SK-N-SH (cell line): ENCODE measurements around the gene GUCY1A2. TPM values are rescaled to one million over a fixed set of nuclear protein-coding genes. Genes with fewer than 3 reads are reported as not detected.

Source experiments
- CTCF ChIA-PET: fragments of 300-600, 350-600 bp; formaldehyde crosslinking; extraction: SDS; loops from one replicate; lab custom pipeline; 2021; lab: Yijun Ruan, JAX
- POLR2A ChIA-PET: fragments of 350-600 bp; sonication (Branson Sonifier 250); formaldehyde crosslinking; extraction: SDS; loops from one replicate; lab custom pipeline; 2020; ENCODE audit warnings: antibody characterized with exemption, inconsistent platforms; lab: Yijun Ruan, JAX
- DNase-seq: peaks from one replicate; pipeline ENCODE4 v3.0.0; 2012
- H2AFZ ChIP-seq: fragments of 200-600 bp; sonication (generic); 2 replicates; pipeline ENCODE4 v1.8.1; 2016; ENCODE audit warnings: antibody characterized with exemption, mild to moderate bottlenecking, low read depth
- H3F3A ChIP-seq: fragments of 200-600 bp; sonication (generic); replicated peaks from 2 replicates; pipeline ENCODE3; 2016; ENCODE audit warnings: antibody characterized with exemption, mild to moderate bottlenecking; ENCODE audit not compliant: insufficient read depth
- H3K27ac ChIP-seq, 2 experiments: fragments of 200-500 bp in 1 of 2; fragments of 200-600 bp in 1 of 2; sonication (Bioruptor generic) in 1 of 2; sonication (generic), shearing (Covaris generic) in 1 of 2; 2 replicates each; pipeline versions ENCODE4 v1.5.1 to v1.6.1; 2014 to 2016; ENCODE audit warnings: low read depth in 2 of 2, inconsistent platforms in 1 of 2, low read length in 1 of 2, mild to moderate bottlenecking in 1 of 2, mixed read lengths in 1 of 2
- H3K27me3 ChIP-seq: fragments of 200-600 bp; sonication (generic), shearing (Covaris generic); 2 replicates; pipeline ENCODE4 v1.6.1; 2016; ENCODE audit warnings: mixed run types; ENCODE audit not compliant: insufficient read depth
- H3K36me3 ChIP-seq, 2 experiments: fragments of 200-500 bp in 1 of 2; fragments of 200-600 bp in 1 of 2; sonication (Bioruptor generic) in 1 of 2; sonication (generic) in 1 of 2; replicated peaks in 1 of 2; 2 replicates each; pipeline versions ENCODE3 to v1.5.1; 2014 to 2016; ENCODE audit warnings: low read length in 1 of 2, mild to moderate bottlenecking in 1 of 2; ENCODE audit not compliant: insufficient read depth in 2 of 2, control insufficient read depth in 1 of 2
- H3K4me1 ChIP-seq, 2 experiments: fragments of 200-500 bp in 1 of 2; fragments of 200-600 bp in 1 of 2; sonication (Bioruptor generic) in 1 of 2; sonication (generic), shearing (Covaris generic) in 1 of 2; 2 replicates each; pipeline versions ENCODE4 v1.5.1 to v1.6.1; 2014 to 2016; ENCODE audit warnings: low read depth in 1 of 2, low read length in 1 of 2, mixed run types in 1 of 2; ENCODE audit not compliant: insufficient read depth in 2 of 2, control insufficient read depth in 1 of 2
- H3K4me2 ChIP-seq: fragments of 200-600 bp; sonication (generic), shearing (Covaris generic); 2 replicates; pipeline ENCODE4 v1.6.1; 2017; ENCODE audit warnings: mixed run types
- H3K4me3 ChIP-seq, 2 experiments: fragments of 200-500 bp in 1 of 2; fragments of 200-600 bp in 1 of 2; sonication (Bioruptor generic) in 1 of 2; sonication (generic), shearing (Covaris generic) in 1 of 2; 2 replicates each; pipeline versions ENCODE4 v1.5.1 to v1.8.1; 2014 to 2016; ENCODE audit warnings: low read depth in 2 of 2, inconsistent platforms in 1 of 2, low read length in 1 of 2, mild to moderate bottlenecking in 1 of 2, mixed read lengths in 1 of 2, moderate library complexity in 1 of 2
- H3K79me2 ChIP-seq: fragments of 200-600 bp; sonication (generic); 2 replicates; pipeline ENCODE4 v1.8.1; 2017; ENCODE audit warnings: mild to moderate bottlenecking; ENCODE audit not compliant: insufficient read depth
- H3K9ac ChIP-seq: fragments of 200-600 bp; sonication (generic); 2 replicates; pipeline ENCODE4 v1.6.1; 2017; ENCODE audit warnings: mixed run types
- H3K9me2 ChIP-seq: fragments of 200-600 bp; sonication (generic); 2 replicates; pipeline ENCODE4 v1.6.1; 2017; ENCODE audit warnings: mixed run types
- H3K9me3 ChIP-seq: fragments of 200-600 bp; sonication (generic); 2 replicates; pipeline ENCODE4 v1.6.1; 2017; ENCODE audit warnings: mixed run types, mild to moderate bottlenecking, moderate library complexity
- H4K20me1 ChIP-seq: fragments of 200-600 bp; sonication (generic); 2 replicates; pipeline ENCODE4 v1.6.1; 2017; ENCODE audit warnings: mild to moderate bottlenecking, mixed run types; ENCODE audit not compliant: insufficient read depth
- ELF1 ChIP-seq: IDR thresholded peaks from 2 replicates; pipeline ENCODE4 v1.4.0; 2012
- EZH2phosphoT487 ChIP-seq: fragments of 200-600 bp; sonication (generic); IDR thresholded peaks from 2 replicates; pipeline ENCODE4 v1.6.1; 2017; ENCODE audit warnings: low read depth, mixed run types, mild to moderate bottlenecking, antibody characterized with exemption, moderate library complexity, borderline replicate concordance
- FOSL2 ChIP-seq: IDR thresholded peaks from 2 replicates; pipeline ENCODE4 v1.4.0; 2012; ENCODE audit warnings: low read depth, mild to moderate bottlenecking, moderate library complexity, borderline replicate concordance
- JUND ChIP-seq: IDR thresholded peaks from 2 replicates; pipeline ENCODE4 v1.4.0; 2012
- POLR2AphosphoS5 ChIP-seq: IDR thresholded peaks from 2 replicates; pipeline ENCODE4 v1.6.1; 2012; ENCODE audit warnings: low read depth, low read length
- RCOR1 ChIP-seq: fragments of 150-350 bp; IDR thresholded peaks from 2 replicates; pipeline ENCODE4 v1.6.1; 2017; ENCODE audit warnings: antibody characterized with exemption, low read length
- RFX5 ChIP-seq: IDR thresholded peaks from 2 replicates; pipeline ENCODE4 v1.6.1; 2012; ENCODE audit warnings: mild to moderate bottlenecking, improper control_type of control experiment, low read length
- SIN3A ChIP-seq: IDR thresholded peaks from 2 replicates; pipeline ENCODE4 v1.6.1; 2012; ENCODE audit warnings: low read depth, mild to moderate bottlenecking, low read length, moderate library complexity, borderline replicate concordance
- TAF1 ChIP-seq: IDR thresholded peaks from 2 replicates; pipeline ENCODE4 v1.6.1; 2012; ENCODE audit warnings: low read depth, mild to moderate bottlenecking, low read length, moderate library complexity, borderline replicate concordance
- TCF12 ChIP-seq: IDR thresholded peaks from 2 replicates; pipeline ENCODE4 v1.4.0; 2012
- YY1 ChIP-seq: IDR thresholded peaks from 2 replicates; pipeline ENCODE4 v1.4.0; 2012; ENCODE audit warnings: low read depth, mild to moderate bottlenecking
- WGBS: methylation state at CpG from one replicate; pipeline ENCODE4 v1.1.6; 2017; ENCODE audit warnings: low lambda C conversion rate; 5-methylcytosine and 5-hydroxymethylcytosine counted together
- polyA plus RNA-seq, 3 experiments: library from polyadenylated mRNA; depleted of rRNA; stranded (reverse); fragments of >200 nt; gene quantifications; 2 replicates each; pipeline ENCODE4 v1.2.3, GENCODE V29; 2012
- TF ChIP-seq, protein P1 (sequence below): IDR thresholded peaks from 2 replicates; pipeline ENCODE4; 2012
- TF ChIP-seq, protein P2 (sequence below): IDR thresholded peaks from 2 replicates; pipeline ENCODE4 v1.6.1; 2012; ENCODE audit warnings: mild to moderate bottlenecking, low read depth, low read length, moderate library complexity
- TF ChIP-seq, protein P3 (sequence below): IDR thresholded peaks from 2 replicates; pipeline ENCODE4 v1.4.0; 2012; ENCODE audit warnings: low read depth, borderline replicate concordance

The GUCY1A2 gene
- polyA plus RNA-seq, 1 of the 3 experiments (the other 2 are of a cell fraction) = 0.26 TPM

DNA sequence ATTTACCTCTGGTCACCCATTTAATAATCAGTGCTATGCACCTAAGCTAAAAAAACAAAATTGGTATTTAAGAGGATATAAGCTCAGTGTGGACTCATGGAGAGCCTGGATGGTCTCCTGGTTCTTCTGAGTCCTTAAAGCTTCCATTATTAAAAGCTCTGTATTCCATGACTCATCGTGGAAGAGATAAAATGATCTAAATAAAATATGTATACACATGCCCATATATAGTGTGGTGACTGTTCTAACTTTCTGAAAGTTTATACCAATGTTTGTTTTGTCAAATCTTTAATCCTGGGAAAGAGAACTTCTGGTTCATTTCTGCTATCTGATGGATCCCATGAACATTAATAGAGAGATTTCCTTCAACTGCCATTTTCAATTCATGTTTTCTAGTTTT is 375.9 kb downstream of the GUCY1A2 start:
- H3K4me3 ChIP-seq = no peak overlapping the region
- no peak overlapping the region for H3K4me2 ChIP-seq
- peaks cover 9% of the 10 kb centered on the region; the same call in 1 of the 2 replicates for H3K9me3 ChIP-seq
- no peak overlapping the region for H3K27ac ChIP-seq
- H2AFZ ChIP-seq = no peak overlapping the region
- no peaks in the 10 kb centered on the region for H3F3A ChIP-seq
- POLR2A ChIA-PET = no interaction called here
- H4K20me1 ChIP-seq = no peaks in the 10 kb centered on the region
- H3K36me3 ChIP-seq = no peaks in the 10 kb centered on the region
- no peaks in the 10 kb centered on the region for H3K79me2 ChIP-seq
- H3K9ac ChIP-seq = no peak overlapping the region
- no peaks in the 10 kb centered on the region for H3K9me2 ChIP-seq
- CTCF ChIA-PET = interaction anchor here (0.6 kb wide), 1 partner anchor 138 kb away, joined by 3 read pairs; no protein-coding TSS in a partner anchor
- no peaks in the 10 kb centered on the region for H3K4me1 ChIP-seq
- TF ChIP-seq, protein P1, sequence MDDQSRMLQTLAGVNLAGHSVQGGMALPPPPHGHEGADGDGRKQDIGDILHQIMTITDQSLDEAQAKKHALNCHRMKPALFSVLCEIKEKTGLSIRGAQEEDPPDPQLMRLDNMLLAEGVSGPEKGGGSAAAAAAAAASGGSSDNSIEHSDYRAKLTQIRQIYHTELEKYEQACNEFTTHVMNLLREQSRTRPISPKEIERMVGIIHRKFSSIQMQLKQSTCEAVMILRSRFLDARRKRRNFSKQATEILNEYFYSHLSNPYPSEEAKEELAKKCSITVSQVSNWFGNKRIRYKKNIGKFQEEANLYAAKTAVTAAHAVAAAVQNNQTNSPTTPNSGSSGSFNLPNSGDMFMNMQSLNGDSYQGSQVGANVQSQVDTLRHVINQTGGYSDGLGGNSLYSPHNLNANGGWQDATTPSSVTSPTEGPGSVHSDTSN = no peak
- no peak for TF ChIP-seq YY1
- TF ChIP-seq, protein P2, sequence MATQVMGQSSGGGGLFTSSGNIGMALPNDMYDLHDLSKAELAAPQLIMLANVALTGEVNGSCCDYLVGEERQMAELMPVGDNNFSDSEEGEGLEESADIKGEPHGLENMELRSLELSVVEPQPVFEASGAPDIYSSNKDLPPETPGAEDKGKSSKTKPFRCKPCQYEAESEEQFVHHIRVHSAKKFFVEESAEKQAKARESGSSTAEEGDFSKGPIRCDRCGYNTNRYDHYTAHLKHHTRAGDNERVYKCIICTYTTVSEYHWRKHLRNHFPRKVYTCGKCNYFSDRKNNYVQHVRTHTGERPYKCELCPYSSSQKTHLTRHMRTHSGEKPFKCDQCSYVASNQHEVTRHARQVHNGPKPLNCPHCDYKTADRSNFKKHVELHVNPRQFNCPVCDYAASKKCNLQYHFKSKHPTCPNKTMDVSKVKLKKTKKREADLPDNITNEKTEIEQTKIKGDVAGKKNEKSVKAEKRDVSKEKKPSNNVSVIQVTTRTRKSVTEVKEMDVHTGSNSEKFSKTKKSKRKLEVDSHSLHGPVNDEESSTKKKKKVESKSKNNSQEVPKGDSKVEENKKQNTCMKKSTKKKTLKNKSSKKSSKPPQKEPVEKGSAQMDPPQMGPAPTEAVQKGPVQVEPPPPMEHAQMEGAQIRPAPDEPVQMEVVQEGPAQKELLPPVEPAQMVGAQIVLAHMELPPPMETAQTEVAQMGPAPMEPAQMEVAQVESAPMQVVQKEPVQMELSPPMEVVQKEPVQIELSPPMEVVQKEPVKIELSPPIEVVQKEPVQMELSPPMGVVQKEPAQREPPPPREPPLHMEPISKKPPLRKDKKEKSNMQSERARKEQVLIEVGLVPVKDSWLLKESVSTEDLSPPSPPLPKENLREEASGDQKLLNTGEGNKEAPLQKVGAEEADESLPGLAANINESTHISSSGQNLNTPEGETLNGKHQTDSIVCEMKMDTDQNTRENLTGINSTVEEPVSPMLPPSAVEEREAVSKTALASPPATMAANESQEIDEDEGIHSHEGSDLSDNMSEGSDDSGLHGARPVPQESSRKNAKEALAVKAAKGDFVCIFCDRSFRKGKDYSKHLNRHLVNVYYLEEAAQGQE = no peak
- TF ChIP-seq TAF1 = no peak
- TF ChIP-seq FOSL2 = no peak
- no peak for TF ChIP-seq POLR2AphosphoS5
- TF ChIP-seq TCF12 = no peak
- TF ChIP-seq, protein P3, sequence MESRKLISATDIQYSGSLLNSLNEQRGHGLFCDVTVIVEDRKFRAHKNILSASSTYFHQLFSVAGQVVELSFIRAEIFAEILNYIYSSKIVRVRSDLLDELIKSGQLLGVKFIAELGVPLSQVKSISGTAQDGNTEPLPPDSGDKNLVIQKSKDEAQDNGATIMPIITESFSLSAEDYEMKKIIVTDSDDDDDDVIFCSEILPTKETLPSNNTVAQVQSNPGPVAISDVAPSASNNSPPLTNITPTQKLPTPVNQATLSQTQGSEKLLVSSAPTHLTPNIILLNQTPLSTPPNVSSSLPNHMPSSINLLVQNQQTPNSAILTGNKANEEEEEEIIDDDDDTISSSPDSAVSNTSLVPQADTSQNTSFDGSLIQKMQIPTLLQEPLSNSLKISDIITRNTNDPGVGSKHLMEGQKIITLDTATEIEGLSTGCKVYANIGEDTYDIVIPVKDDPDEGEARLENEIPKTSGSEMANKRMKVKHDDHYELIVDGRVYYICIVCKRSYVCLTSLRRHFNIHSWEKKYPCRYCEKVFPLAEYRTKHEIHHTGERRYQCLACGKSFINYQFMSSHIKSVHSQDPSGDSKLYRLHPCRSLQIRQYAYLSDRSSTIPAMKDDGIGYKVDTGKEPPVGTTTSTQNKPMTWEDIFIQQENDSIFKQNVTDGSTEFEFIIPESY = no peak
- TF ChIP-seq JUND = no peak
- TF ChIP-seq RCOR1 = no peak
- 3% methylated on average over 1 of the region's 1 CpG for WGBS
- no peak for DNase-seq
- H3K27me3 ChIP-seq = no peaks in the 10 kb centered on the region

DNA sequence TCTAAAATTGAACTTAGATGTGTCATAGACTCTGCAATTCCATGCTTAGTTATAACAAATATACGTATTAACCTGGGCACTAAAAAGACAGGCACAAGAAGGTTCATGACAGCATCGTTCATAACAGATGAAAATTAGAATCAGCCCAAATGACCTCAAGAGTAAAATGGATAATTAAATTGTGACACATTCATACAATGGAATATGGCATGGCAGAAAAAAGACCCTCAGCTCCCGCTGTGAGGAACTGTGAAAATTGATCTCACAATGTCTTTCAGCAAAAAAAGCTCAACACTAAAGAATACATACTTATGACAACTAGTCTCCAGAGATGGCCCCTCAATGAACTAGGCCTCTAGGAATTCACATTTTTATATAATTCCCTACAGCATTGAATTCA is 386.0 kb downstream of the GUCY1A2 start:
- WGBS = 69% methylated on average over 3 of the region's 3 CpGs
- H3K4me2 ChIP-seq = no peak overlapping the region
- H3F3A ChIP-seq = no peaks in the 10 kb centered on the region

More for the DNA sequence above, 386.0 kb downstream of the GUCY1A2 start:
- Histone ChIP-seq H3K27ac (no peak overlapping the region), H3K27me3 (no peaks in the 10 kb centered on the region), H3K36me3 (no peaks in the 10 kb centered on the region), H3K79me2 (no peaks in the 10 kb centered on the region), H3K9ac (no peak overlapping the region), H4K20me1 (no peaks in the 10 kb centered on the region), H2AFZ (no peak overlapping the region), H3K4me1 (no peaks in the 10 kb centered on the region), H3K4me3 (no peak overlapping the region), H3K9me2 (no peaks in the 10 kb centered on the region), H3K9me3 (no peaks in the 10 kb centered on the region)
- no peak for DNase-seq
- ChIA-PET POLR2A (no interaction called here), CTCF (no interaction called here)
- TF ChIP-seq, protein P2 = no peak
- TF ChIP-seq EZH2phosphoT487 (no peak), RFX5 (no peak), JUND (no peak), SIN3A (no peak), ELF1 (no peak)
